ENCODE data around the gene SMG6.

SMG6 gene

DNA sequence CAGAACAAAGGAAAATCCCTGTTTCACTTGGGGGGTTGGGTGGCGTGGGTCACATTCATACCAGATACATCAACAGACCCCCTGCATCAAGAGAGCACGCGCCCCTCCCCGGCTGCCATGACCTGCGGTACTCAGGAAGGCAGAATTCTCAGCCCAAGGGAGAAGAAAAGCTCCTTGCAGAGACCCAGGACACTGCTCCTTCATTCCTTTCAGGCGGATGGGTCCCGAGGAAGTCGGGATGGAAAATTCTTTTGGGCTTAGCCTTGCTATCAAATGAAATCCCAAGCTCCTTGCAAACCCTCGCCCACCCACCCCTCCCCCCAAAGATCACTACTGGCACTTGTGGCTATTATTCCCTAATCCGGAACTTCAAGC lies 208.1 kb downstream of the SMG6 start:
- Histone ChIP-seq H3F3A (ENCODE audit: insufficient read depth) (no peaks in the 10 kb centered on the region), H3K27ac (ENCODE audit: low read depth, low read length) (no peak overlapping the region), H4K20me1 (ENCODE audit: low read depth, low read length) (no peaks in the 10 kb centered on the region), H3K27me3 (ENCODE audit: low read length) (no peaks in the 10 kb centered on the region), H3K9ac (ENCODE audit: low read length) (no peak overlapping the region), H3K9me2 (replicated peaks; ENCODE audit: insufficient read depth, low read length) (no peaks in the 10 kb centered on the region), H3K9me3 (ENCODE audit: insufficient read depth, low read length) (no peaks in the 10 kb centered on the region), H3K4me3 (ENCODE audit: insufficient read depth, low read length, poor library complexity, severe bottlenecking) (no peak overlapping the region), H3K79me2 (ENCODE audit: insufficient read depth, low read length) (no peaks in the 10 kb centered on the region), H3K4me2 (ENCODE audit: low read depth, low read length, poor library complexity, severe bottlenecking) (no peak overlapping the region), H3K36me3 (ENCODE audit: low read length) (no peaks in the 10 kb centered on the region), H2AFZ (ENCODE audit: low read depth, low read length, severe bottlenecking) (no peak overlapping the region)
- TF ChIP-seq CTCF (IDR thresholded peaks at IDR 0.05; ENCODE audit: insufficient read depth, low read length, poor library complexity, severe bottlenecking) (no peak), EZH2phosphoT487 (conservative IDR thresholded peaks at IDR 0.05; ENCODE audit: low read length) (no peak)

DNA sequence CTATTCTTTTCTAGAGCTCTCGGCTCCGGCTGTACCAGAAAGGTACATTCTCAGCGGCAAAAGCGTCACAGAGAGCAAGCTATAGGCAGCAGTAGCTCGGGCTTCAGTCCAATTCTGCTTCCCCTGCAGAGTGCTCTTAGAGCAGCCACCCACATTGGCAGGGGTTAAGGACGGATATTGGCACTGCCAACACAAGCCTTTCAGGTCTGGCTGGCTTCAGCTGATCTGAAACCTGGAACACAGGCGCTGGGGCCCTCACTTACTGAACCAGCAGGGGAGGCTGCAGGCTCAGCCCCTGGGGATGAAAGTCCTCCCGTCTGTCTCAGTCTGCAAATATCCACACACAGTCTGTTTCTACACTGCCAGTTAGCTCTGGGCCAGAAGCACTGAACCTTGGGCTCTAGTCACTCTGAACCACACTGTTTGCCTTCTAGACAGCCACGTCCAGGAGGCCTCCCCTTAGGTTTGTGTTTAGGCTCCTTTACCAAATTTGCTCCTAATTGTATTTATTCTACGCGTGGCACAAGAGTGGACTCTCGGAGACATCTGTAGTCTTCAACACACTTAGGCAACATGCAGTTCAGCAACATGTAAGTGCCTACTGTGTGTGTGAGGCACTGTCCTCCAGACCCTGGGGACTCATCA lies 208.6 kb downstream of the SMG6 start:
- Histone ChIP-seq H3K9ac (ENCODE audit: low read length) (no peak overlapping the region), H4K20me1 (ENCODE audit: low read depth, low read length) (no peaks in the 10 kb centered on the region)

GRCh38 chr17:2093349-2093748 lies 210.2 kb downstream of the SMG6 start:
- Histone ChIP-seq H3K27me3 (ENCODE audit: low read length) (no peaks in the 10 kb centered on the region), H3K79me2 (ENCODE audit: insufficient read depth, low read length) (no peaks in the 10 kb centered on the region), H3K27ac (ENCODE audit: low read depth, low read length) (no peak overlapping the region), H3K36me3 (ENCODE audit: low read length) (no peaks in the 10 kb centered on the region), H3K9me3 (ENCODE audit: insufficient read depth, low read length) (no peaks in the 10 kb centered on the region), H3K4me2 (ENCODE audit: low read depth, low read length, poor library complexity, severe bottlenecking) (no peak overlapping the region), H3F3A (ENCODE audit: insufficient read depth) (no peaks in the 10 kb centered on the region), H3K4me3 (ENCODE audit: insufficient read depth, low read length, poor library complexity, severe bottlenecking) (no peak overlapping the region), H3K9ac (ENCODE audit: low read length) (no peak overlapping the region), H4K20me1 (ENCODE audit: low read depth, low read length) (no peaks in the 10 kb centered on the region), H2AFZ (ENCODE audit: low read depth, low read length, severe bottlenecking) (no peak overlapping the region), H3K9me2 (replicated peaks; ENCODE audit: insufficient read depth, low read length) (no peaks in the 10 kb centered on the region)
- no peak for TF ChIP-seq CTCF (IDR thresholded peaks at IDR 0.05; ENCODE audit: insufficient read depth, low read length, poor library complexity, severe bottlenecking)
- TF ChIP-seq EZH2phosphoT487 (conservative IDR thresholded peaks at IDR 0.05; ENCODE audit: low read length) = no peak

More for the DNA sequence above, 208.6 kb downstream of the SMG6 start:
- Histone ChIP-seq H3K36me3 (ENCODE audit: low read length) (no peaks in the 10 kb centered on the region), H3K79me2 (ENCODE audit: insufficient read depth, low read length) (no peaks in the 10 kb centered on the region), H2AFZ (ENCODE audit: low read depth, low read length, severe bottlenecking) (no peak overlapping the region), H3K9me3 (ENCODE audit: insufficient read depth, low read length) (no peaks in the 10 kb centered on the region), H3K4me3 (ENCODE audit: insufficient read depth, low read length, poor library complexity, severe bottlenecking) (no peak overlapping the region), H3K27me3 (ENCODE audit: low read length) (no peaks in the 10 kb centered on the region), H3K27ac (ENCODE audit: low read depth, low read length) (no peak overlapping the region), H3K4me2 (ENCODE audit: low read depth, low read length, poor library complexity, severe bottlenecking) (no peak overlapping the region), H3F3A (ENCODE audit: insufficient read depth) (no peaks in the 10 kb centered on the region), H3K9me2 (replicated peaks; ENCODE audit: insufficient read depth, low read length) (no peaks in the 10 kb centered on the region)
- TF ChIP-seq CTCF (IDR thresholded peaks at IDR 0.05; ENCODE audit: insufficient read depth, low read length, poor library complexity, severe bottlenecking) (no peak), EZH2phosphoT487 (conservative IDR thresholded peaks at IDR 0.05; ENCODE audit: low read length) (no peak)
